GM12891 (cell line): ENCODE data around the gene XCL1.

Source experiments
- DNase-seq: peaks from one replicate; pipeline ENCODE4 v3.0.0; 2011; ENCODE audit warnings: low spot score; ENCODE audit not compliant: insufficient read length
- FAIRE-seq: peaks from 2 replicates; lab custom pipeline; 2011; peaks lifted over from hg19 to GRCh38; lab: Jason Lieb, UNC
- PAX5 ChIP-seq: IDR thresholded peaks from 2 replicates; pipeline ENCODE4 v1.6.1; 2011; ENCODE audit warnings: low read length, moderate library complexity, mild to moderate bottlenecking; ENCODE audit not compliant: insufficient read depth, severe bottlenecking
- POLR2A ChIP-seq: IDR thresholded peaks from 2 replicates; pipeline ENCODE4 v1.6.1; 2011; ENCODE audit warnings: low read depth, low read length, control low read depth
- POLR2AphosphoS5 ChIP-seq: IDR thresholded peaks from 2 replicates; pipeline ENCODE4 v1.6.1; 2011; ENCODE audit warnings: low read depth, low read length, control low read depth
- POU2F2 ChIP-seq: IDR thresholded peaks from 2 replicates; pipeline ENCODE4 v1.6.1; 2011; ENCODE audit warnings: low read depth, mild to moderate bottlenecking, control low read depth, low read length, moderate library complexity
- SPI1 ChIP-seq: IDR thresholded peaks from 2 replicates; pipeline ENCODE4 v1.6.1; 2011; ENCODE audit warnings: low read depth, low read length, control low read depth
- TAF1 ChIP-seq: IDR thresholded peaks from 2 replicates; pipeline ENCODE4 v1.6.1; 2011; ENCODE audit warnings: low read depth, low read length, control low read depth

XCL1 gene

GRCh38 chr1:168615965-168616364 lies 39.6 kb downstream of the XCL1 start:
- no peak for TF ChIP-seq PAX5
- no peak for TF ChIP-seq TAF1
- no peak for TF ChIP-seq POU2F2
- no peak for TF ChIP-seq POLR2AphosphoS5
- no peak for TF ChIP-seq POLR2A
- no peak for TF ChIP-seq SPI1
- FAIRE-seq (no peak), DNase-seq (no peak)

GRCh38 chr1:168617974-168618750 lies 41.8 kb downstream of the XCL1 start:
- FAIRE-seq, result no peak
- no peak for TF ChIP-seq TAF1
- no peak for TF ChIP-seq PAX5
- TF ChIP-seq SPI1, result no peak
- TF ChIP-seq POU2F2, result no peak
- TF ChIP-seq POLR2AphosphoS5, result no peak
- TF ChIP-seq POLR2A, result no peak
- no peak for DNase-seq

GRCh38 chr1:168618886-168619285 lies 42.5 kb downstream of the XCL1 start:
- FAIRE-seq, result no peak
- TF ChIP-seq SPI1 (no peak), POU2F2 (no peak), TAF1 (no peak), POLR2AphosphoS5 (no peak), PAX5 (no peak), POLR2A (no peak)
- no peak for DNase-seq

GRCh38 chr1:168621356-168621755 lies 45.0 kb downstream of the XCL1 start:
- FAIRE-seq (no peak), DNase-seq (no peak)
- TF ChIP-seq POU2F2 (no peak), PAX5 (no peak), POLR2A (no peak), POLR2AphosphoS5 (no peak), TAF1 (no peak), SPI1 (no peak)

- TF ChIP-seq PAX5, result no peak
- no peak for TF ChIP-seq TAF1
- no peak for TF ChIP-seq POLR2A
- no peak for TF ChIP-seq POU2F2
- TF ChIP-seq SPI1, result no peak
- TF ChIP-seq POLR2AphosphoS5, result no peak
- DNase-seq (no peak), FAIRE-seq (no peak)
These were observed 46.8 kb downstream of the XCL1 start for GRCh38 chr1:168623003-168623828.

GRCh38 chr1:168623831-168624230 lies 47.4 kb downstream of the XCL1 start:
- TF ChIP-seq POLR2AphosphoS5 (no peak), PAX5 (no peak), POLR2A (no peak), TAF1 (no peak), SPI1 (no peak), POU2F2 (no peak)
- no peak for FAIRE-seq
- DNase-seq, result no peak

GRCh38 chr1:168626326-168626725 lies 49.9 kb downstream of the XCL1 start:
- no peak for DNase-seq
- TF ChIP-seq POU2F2 (no peak), PAX5 (no peak), POLR2A (no peak), POLR2AphosphoS5 (no peak), SPI1 (no peak), TAF1 (no peak)
- no peak for FAIRE-seq

GRCh38 chr1:168627370-168627769 lies 51.0 kb downstream of the XCL1 start:
- FAIRE-seq, result no peak
- DNase-seq, result no peak
- TF ChIP-seq SPI1, result no peak
- TF ChIP-seq TAF1, result no peak
- TF ChIP-seq POLR2A, result no peak
- no peak for TF ChIP-seq PAX5
- TF ChIP-seq POU2F2, result no peak
- TF ChIP-seq POLR2AphosphoS5, result no peak

GRCh38 chr1:168628807-168629206 lies 52.4 kb downstream of the XCL1 start:
- TF ChIP-seq PAX5, result no peak
- TF ChIP-seq POLR2AphosphoS5, result no peak
- no peak for TF ChIP-seq POU2F2
- no peak for TF ChIP-seq TAF1
- no peak for TF ChIP-seq POLR2A
- TF ChIP-seq SPI1, result no peak
- DNase-seq (no peak), FAIRE-seq (no peak)
